ENCODE measurements around the gene CCDC88B.

CCDC88B gene

GRCh38 chr11:64352099-64352994 lies 12.3 kb downstream of the CCDC88B start:
- TF ChIP-seq Cebpa-rat (IDR thresholded peaks at IDR 0.05) = no peak
- no peaks in the 10 kb centered on the region for H3K36me3 ChIP-seq
- peaks cover 22% of the 10 kb centered on the region; the same call in 1 of the 2 replicates for H4K20me1 ChIP-seq
- H3K4me3 ChIP-seq = peak overlapping the region; percentile 53
- no peaks in the 10 kb centered on the region for H3K9me3 ChIP-seq
- H3K27ac ChIP-seq = peak overlapping the region; percentile 83
- H3K4me2 ChIP-seq = peak overlapping the region; percentile 98
- H3K4me1 ChIP-seq = peaks cover 98% of the 10 kb centered on the region
- H3K9ac ChIP-seq = peak overlapping the region; percentile 66
- no peaks in the 10 kb centered on the region for H3K27me3 ChIP-seq

GRCh38 chr11:64352995-64353714 lies 13.2 kb downstream of the CCDC88B start:
- H3K4me3 ChIP-seq = no peak overlapping the region; the same call in 1 of the 2 replicates
- H3K9me3 ChIP-seq = no peaks in the 10 kb centered on the region
- H3K27ac ChIP-seq = peak overlapping the region; percentile 83
- no peaks in the 10 kb centered on the region for H3K36me3 ChIP-seq
- peaks cover 22% of the 10 kb centered on the region; the same call in 1 of the 2 replicates for H4K20me1 ChIP-seq
- H3K27me3 ChIP-seq = no peaks in the 10 kb centered on the region
- peak overlapping the region; percentile 66; the same call in 1 of the 2 replicates for H3K9ac ChIP-seq
- H3K4me2 ChIP-seq = peak overlapping the region; percentile 98
- no peak for TF ChIP-seq Cebpa-rat (IDR thresholded peaks at IDR 0.05)
- H3K4me1 ChIP-seq = peaks cover 99% of the 10 kb centered on the region

DNA sequence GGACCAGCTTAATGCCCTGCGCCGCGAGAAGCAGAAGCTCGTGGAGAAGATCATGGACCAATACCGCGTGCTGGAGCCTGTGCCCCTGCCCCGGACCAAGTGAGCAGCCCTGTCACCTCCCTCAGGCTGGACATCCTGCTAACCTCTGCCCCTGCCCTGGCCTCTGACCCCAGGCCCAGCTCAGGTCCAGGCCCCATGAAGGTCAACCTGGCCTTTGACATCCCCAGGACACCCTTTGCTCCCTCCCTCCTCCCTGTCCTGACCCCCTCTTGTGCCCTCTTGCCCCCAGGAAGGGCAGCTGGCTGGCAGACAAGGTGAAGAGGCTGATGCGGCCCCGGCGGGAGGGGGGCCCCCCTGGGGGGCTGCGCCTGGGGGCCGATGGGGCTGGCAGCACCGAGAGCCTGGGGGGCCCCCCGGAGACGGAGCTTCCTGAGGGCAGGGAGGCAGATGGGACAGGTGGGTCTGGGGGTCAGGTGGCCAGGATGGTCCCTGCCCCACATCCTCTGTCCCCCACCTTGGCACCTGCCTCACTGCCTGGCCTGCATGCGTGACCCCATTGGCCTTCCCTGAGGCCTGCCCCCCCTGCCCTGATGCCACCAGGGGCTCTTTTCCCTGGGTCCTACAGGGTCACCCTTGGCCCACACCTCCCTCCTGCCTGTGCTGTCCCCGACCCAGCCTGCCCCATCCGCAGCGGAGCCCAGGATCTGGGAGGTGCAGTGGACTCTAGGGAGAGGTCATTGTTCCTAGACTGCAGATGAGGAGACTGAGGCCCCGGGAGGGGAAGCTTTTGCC lies 13.9 kb downstream of the CCDC88B start:
- no peak overlapping the region for H3K9ac ChIP-seq
- no peaks in the 10 kb centered on the region for H3K27me3 ChIP-seq
- peaks cover 99% of the 10 kb centered on the region for H3K4me1 ChIP-seq
- H3K36me3 ChIP-seq = no peaks in the 10 kb centered on the region
- 0 out of 2 replicates have a peak overlapping the region, but pooled peaks have one; percentile 41 for H3K27ac ChIP-seq
- H3K9me3 ChIP-seq = no peaks in the 10 kb centered on the region
- H3K4me3 ChIP-seq = no peak overlapping the region
- peak overlapping the region; percentile 98 for H3K4me2 ChIP-seq
- TF ChIP-seq Cebpa-rat (IDR thresholded peaks at IDR 0.05) = no peak
- peaks cover 22% of the 10 kb centered on the region; the same call in 1 of the 2 replicates for H4K20me1 ChIP-seq

DNA sequence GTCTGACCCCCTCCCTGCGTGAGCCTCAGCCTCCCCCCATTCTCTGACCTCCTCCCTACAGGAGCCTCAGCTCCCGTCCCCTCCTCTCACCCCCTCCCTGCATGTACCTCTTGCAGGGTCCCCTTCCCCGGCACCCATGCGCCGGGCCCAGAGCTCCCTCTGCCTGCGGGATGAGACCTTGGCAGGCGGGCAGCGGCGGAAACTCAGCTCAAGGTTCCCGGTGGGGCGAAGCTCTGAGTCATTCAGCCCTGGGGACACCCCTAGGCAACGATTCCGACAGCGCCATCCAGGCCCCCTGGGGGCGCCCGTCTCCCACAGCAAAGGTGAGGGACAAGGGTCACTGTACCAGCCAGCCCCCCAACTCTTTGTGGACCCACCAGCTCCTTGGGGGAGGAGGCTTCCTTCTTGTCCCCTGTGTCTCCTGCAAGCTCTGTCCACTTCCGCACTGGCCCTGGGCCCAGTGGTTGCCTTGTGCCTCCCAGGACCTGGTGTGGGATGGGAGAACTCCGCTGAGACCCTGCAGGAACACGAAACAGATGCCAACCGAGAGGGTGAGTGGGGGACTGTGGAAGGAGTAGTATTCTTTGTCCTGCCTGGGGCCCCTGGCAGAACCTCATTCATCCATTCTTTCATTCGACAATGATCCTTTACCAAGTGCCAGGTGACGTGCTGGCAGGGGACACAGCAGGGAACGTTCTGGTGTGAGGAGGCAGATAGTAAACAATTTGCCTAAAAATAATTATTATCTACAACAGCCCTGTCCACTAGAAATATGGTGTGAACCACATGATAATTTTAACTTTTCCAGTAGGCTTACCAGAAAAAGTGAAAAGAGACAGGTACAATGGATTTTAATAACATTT lies 15.3 kb downstream of the CCDC88B start:
- H3K4me1 ChIP-seq = peaks cover 96% of the 10 kb centered on the region
- no peak overlapping the region for H3K9ac ChIP-seq
- peak overlapping the region; percentile 88 for H3K4me2 ChIP-seq

GRCh38 chr11:64356498-64357411 lies 16.8 kb downstream of the CCDC88B start:
- H3K27me3 ChIP-seq = no peaks in the 10 kb centered on the region
- peaks cover 10% of the 10 kb centered on the region for H3K36me3 ChIP-seq
- H4K20me1 ChIP-seq = peaks cover 28% of the 10 kb centered on the region; the same call in 1 of the 2 replicates
- H3K4me3 ChIP-seq = no peak overlapping the region
- H3K4me1 ChIP-seq = peaks cover 96% of the 10 kb centered on the region
- H3K4me2 ChIP-seq = peak overlapping the region; percentile 99
- peak overlapping the region; percentile 64 for H3K27ac ChIP-seq
- peak overlapping the region; percentile 80; the same call in 1 of the 2 replicates for H3K9ac ChIP-seq
- no peaks in the 10 kb centered on the region for H3K9me3 ChIP-seq
- TF ChIP-seq Cebpa-rat (IDR thresholded peaks at IDR 0.05) = no peak

More for the DNA sequence above, 15.3 kb downstream of the CCDC88B start:
- no peak overlapping the region for H3K4me3 ChIP-seq
- no peaks in the 10 kb centered on the region for H3K36me3 ChIP-seq
- H3K27me3 ChIP-seq = no peaks in the 10 kb centered on the region
- peak overlapping the region; percentile 51; the same call in 1 of the 2 replicates for H3K27ac ChIP-seq
- no peaks in the 10 kb centered on the region for H3K9me3 ChIP-seq
- peaks cover 28% of the 10 kb centered on the region; the same call in 1 of the 2 replicates for H4K20me1 ChIP-seq
- no peak for TF ChIP-seq Cebpa-rat (IDR thresholded peaks at IDR 0.05)

- Histone ChIP-seq H3K4me2 (peak overlapping the region; percentile 99), H3K27ac (peak overlapping the region; percentile 64), H3K4me1 (peaks cover 92% of the 10 kb centered on the region), H3K9me3 (no peaks in the 10 kb centered on the region), H3K4me3 (no peak overlapping the region), H3K9ac (peak overlapping the region; percentile 80), H4K20me1 (peaks cover 24% of the 10 kb centered on the region; the same call in 1 of the 2 replicates), H3K36me3 (peaks cover 17% of the 10 kb centered on the region), H3K27me3 (no peaks in the 10 kb centered on the region)
- no peak for TF ChIP-seq Cebpa-rat (IDR thresholded peaks at IDR 0.05)
Measured at GRCh38 chr11:64357446-64357845, 17.4 kb downstream of the CCDC88B start.

- Histone ChIP-seq H3K4me1 (peaks cover 86% of the 10 kb centered on the region), H3K27ac (peak overlapping the region; percentile 83)
Measured at GRCh38 chr11:64357904-64358535, 18.0 kb downstream of the CCDC88B start.

More at GRCh38 chr11:64357904-64358535, 18.0 kb downstream of the CCDC88B start:
- H4K20me1 ChIP-seq = peaks cover 19% of the 10 kb centered on the region; the same call in 1 of the 2 replicates
- H3K4me2 ChIP-seq = peak overlapping the region; percentile 99
- peak overlapping the region; percentile 76 for H3K4me3 ChIP-seq
- peaks cover 23% of the 10 kb centered on the region for H3K36me3 ChIP-seq
- no peaks in the 10 kb centered on the region for H3K27me3 ChIP-seq
- TF ChIP-seq Cebpa-rat (IDR thresholded peaks at IDR 0.05) = no peak
- H3K9me3 ChIP-seq = no peaks in the 10 kb centered on the region
- peak overlapping the region; percentile 80 for H3K9ac ChIP-seq

All from BLaER1 (cell line).